GM18873 (cell line): ENCODE measurements around the gene THSD4.
"Not testable (repeated sequence)": the region's sequence is repeated elsewhere in the genome, so short reads cannot be mapped to it uniquely, and the experiment has no call there.

Source experiments
- ATAC-seq: cut with Tn5 transposase; IDR thresholded peaks from one replicate; pipeline ENCODE4 v1.9.1; 2021; ENCODE audit warnings: mild to moderate bottlenecking, moderate library complexity, moderate number of reproducible peaks; ENCODE audit not compliant: unreplicated experiment, low FRiP score

Gene THSD4

DNA sequence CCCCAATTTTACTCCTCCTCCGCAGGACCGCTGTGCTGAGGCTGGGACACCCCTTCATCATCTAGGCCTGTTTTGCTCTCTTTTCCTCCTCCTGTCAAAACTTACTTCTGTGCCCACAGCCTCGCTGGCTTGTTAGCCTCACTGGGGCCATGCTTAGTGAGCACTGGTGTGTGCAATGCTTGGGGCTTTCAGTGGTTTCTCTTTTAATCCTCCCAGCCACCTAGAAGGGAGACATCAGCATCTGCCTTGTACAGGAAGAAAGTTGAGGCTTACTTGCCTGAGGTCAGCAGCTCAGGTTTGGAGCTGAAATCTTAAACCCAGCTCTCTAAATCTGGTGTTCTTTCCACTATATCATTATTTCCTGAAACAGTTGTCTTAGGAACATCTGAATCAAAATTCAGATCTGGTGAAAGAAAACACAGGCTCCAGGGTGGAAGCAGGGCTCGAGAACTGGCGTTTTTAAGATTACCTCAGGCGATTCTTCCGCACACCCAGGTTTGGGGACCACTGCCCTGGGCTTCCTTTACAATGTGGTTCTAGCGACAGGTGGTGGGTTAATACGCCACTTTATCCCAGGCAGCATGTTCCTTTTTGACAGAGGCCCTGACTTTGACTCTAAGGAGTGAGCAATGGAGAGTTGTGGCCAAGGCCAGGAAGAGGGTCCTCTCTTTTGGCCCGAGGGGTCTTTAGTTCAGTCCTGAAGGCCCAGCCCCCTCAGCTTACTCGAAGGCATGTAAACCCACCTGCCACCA lies 3.8 kb downstream of the THSD4 start:
- no peak for ATAC-seq

- ATAC-seq = no peak
Measured at GRCh38 chr15:71120428-71120944, 5.2 kb downstream of the THSD4 start.

GRCh38 chr15:71121442-71121841 lies 6.2 kb downstream of the THSD4 start:
- ATAC-seq = no peak

GRCh38 chr15:71124937-71125790 lies 9.9 kb downstream of the THSD4 start:
- no peak for ATAC-seq

DNA sequence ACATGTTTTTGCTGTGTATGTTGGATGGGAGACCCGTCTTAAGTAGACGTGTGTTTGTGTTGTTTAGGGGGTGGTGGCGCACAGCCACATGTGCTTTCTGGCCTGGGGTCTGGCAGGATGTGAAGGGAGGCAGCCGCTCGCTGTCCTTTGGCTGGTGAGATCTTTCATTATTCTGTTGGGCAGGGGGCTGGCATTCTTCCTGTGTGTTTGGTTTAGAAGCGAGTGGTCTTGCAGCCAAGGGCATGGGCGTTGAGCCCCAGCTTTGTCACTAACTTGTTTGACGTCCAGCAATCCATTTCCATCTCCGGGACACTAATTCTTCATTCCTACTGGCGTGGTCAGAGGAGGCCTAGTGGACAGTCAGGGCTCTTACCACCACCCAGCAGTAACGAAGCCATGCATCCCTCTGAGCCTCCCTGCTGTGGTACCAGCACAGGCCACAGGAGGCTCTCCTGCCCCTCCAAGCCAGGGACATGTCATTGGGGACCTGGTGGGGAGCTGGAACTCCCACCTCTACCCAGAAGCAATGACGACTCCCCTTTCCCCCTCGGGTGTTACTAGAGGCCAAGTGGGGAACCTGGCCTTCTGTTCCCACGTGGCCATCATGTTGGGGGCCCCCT lies 10.7 kb downstream of the THSD4 start:
- no peak for ATAC-seq

- no peak for ATAC-seq
Measured at GRCh38 chr15:71127083-71127482, 11.8 kb downstream of the THSD4 start.

- not testable (repeated sequence) for ATAC-seq
Measured at GRCh38 chr15:71128159-71128558, 12.9 kb downstream of the THSD4 start.

DNA sequence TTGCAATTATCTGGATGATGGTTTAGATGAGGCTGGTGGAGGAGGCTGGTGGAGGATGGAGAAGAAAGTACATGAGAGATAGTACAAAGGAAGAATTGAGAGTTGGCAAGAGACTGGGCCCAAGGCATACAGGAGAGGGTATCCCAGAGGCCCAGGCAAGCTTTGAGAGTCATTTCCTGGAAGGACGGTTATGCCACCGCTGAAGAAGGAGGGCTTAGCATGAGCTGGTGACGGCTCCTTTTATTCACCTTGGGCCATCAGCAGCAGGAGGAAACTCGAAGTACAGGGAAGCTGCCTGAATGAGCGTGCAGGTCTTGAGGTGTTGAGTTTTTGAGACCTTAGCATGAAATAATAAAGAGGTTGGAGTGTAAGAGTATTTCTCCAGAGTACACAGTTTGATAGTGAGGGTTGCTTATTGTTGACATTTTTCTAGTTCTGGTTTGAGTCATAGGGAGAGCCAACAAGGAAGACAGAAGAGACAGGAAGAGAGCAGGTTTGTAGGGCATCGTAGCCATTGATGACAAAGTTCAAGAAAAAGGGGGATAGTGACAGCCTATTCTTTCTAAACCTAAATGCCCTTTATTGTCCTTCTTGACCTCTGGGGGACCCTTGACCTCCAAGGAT lies 13.8 kb downstream of the THSD4 start:
- no peak for ATAC-seq

GRCh38 chr15:71129669-71130068 lies 14.4 kb downstream of the THSD4 start:
- ATAC-seq = no peak

DNA sequence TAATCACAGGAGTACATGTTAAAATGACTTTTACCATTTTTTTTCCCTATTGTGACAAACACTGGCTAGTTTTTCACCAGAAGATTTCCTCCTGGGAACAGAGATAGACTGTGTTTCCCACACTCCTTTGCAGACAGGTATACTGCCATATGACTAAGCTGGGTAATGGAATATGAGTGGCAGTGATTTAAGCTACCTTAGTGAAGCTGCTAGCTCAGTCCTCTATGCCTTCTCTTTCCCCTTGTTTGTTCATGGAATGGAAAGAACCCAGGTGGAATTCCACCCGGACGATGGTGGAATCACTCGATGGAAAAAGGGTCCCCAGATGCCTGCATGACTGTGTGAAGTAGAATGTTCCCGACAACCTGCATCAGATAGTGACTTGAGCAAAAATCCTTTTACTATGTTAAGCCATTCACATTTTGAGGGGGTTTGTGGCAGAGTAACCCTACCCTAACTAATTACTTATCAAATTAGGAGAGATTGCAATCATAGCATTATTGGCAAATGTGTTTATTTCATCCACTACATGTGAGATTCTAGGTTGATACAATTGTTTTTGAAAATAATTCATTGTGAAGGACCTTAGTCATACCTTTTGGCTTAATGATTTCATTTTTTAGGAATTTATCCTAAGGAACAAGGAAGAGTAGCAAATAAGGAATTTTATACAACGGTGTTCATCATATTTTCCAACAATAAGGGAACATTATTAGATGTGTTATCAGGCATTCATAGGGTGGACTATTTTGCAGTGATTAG lies 16.5 kb downstream of the THSD4 start:
- no peak for ATAC-seq

DNA sequence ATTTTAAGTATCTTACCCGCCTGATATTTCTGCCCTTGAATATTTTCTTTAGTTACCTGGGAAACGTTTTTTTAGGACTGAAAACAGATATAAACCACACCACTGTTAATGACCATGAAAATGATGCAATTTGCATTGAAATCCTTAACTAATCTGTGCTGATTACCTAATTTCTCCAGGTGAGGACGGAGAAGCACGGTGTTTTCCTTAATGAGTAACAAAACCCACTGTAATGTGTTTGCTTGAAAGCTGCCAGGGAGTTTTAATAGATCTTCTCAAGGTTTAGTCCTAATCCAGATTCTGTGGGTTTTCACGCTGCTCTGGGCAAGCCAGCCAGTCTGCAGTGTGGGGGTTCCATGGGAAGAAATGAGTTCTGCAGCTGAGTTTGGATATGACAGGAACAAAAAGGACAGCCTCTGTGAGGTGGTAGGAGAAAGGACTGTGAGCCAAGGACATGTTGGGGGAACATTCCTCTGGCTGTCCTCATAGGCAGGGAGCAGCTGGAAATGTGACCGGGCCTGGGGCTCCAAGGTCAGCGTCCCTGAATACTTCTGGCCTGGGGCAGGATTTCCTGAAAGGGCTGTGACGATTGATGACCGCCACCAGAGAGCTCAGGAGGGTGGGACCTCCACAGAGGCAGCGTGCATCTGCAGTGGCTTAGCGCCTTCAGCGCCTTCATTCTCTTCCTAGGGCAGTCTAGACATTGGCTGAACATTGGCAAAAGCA lies 18.6 kb downstream of the THSD4 start:
- no peak for ATAC-seq

DNA sequence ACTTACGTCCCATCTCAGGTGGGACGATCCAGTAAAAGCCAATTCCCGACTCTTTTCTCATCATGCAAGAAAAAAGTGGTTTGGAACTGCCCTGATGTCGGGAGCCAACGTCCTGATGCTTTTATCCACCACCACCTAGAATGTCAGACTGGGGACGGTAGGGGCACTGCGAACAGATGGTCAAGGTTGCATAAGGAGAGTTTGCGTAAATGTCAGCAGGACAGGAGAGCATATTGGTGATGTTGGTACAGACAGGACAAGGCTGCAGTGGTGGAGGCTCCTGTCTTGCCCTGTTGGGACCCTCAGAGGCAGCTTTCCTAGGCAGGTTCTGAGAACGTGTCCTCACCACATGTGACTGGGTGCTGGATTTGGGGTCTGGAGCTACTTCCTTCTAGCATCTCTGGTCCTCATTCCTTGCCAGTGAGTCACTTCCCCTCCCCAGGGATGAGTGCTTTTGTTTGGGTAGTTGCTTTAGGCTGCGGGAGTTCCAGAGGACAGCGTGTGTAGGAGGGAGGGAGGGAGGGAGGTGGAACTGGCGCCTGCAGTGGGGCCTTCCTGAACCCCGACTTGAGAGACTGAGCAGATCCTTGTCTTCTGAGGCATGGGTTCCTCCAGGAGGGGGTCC lies 21.0 kb downstream of the THSD4 start:
- no peak for ATAC-seq

- no peak for ATAC-seq
Measured at GRCh38 chr15:71136793-71137518, 21.7 kb downstream of the THSD4 start.

GRCh38 chr15:71138473-71138872 lies 23.2 kb downstream of the THSD4 start:
- ATAC-seq = no peak

DNA sequence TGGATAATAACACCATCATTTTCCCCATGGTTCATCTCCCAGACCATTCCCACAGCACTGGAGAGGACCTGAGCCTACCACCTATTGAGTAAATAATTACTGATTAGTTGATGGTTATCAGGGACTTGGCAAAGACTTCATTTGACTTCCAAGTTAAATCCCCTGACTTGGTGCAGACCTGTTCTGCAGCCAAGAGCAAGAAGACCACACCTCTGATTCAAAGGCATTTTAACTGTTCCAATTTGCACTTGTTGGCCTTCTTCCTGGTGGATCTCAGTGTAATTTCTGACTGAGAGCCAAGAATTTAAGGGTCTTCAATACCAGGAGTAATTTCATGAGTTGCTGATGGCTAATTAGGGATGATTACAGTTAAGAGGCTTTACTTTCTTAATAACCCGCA lies 24.0 kb downstream of the THSD4 start:
- no peak for ATAC-seq

GRCh38 chr15:71141572-71141971 lies 26.3 kb downstream of the THSD4 start:
- no peak for ATAC-seq

GRCh38 chr15:71142780-71143179 lies 27.5 kb downstream of the THSD4 start:
- ATAC-seq = no peak
